HEK293T (cell line): Measurements from ENCODE around the gene AP1G2.

Source experiments
- CTCF ChIA-PET: fragments of 350-600 bp; formaldehyde crosslinking; extraction: SDS; loops from one replicate; lab custom pipeline; 2021; ENCODE audit warnings: antibody characterized with exemption, inconsistent platforms; lab: Yijun Ruan, JAX
- POLR2A ChIA-PET: fragments of 350-600 bp; formaldehyde crosslinking; extraction: SDS; loops from one replicate; lab custom pipeline; 2020; ENCODE audit warnings: antibody characterized with exemption, inconsistent platforms; lab: Yijun Ruan, JAX
- DNase-seq: peaks from one replicate; pipeline ENCODE4 v3.0.0; 2012; ENCODE audit warnings: mixed read lengths; ENCODE audit errors: extremely low spot score
- ARNT ChIP-seq: fragments of 450-650 bp; IDR thresholded peaks from 2 replicates; pipeline ENCODE4 v1.6.1; 2017; ENCODE audit warnings: mild to moderate bottlenecking
- BHLHE40 ChIP-seq: fragments of 450-650 bp; IDR thresholded peaks from 2 replicates; pipeline ENCODE4 v1.6.1; 2016; ENCODE audit warnings: mild to moderate bottlenecking, moderate library complexity, borderline replicate concordance
- CTBP1 ChIP-seq: fragments of 450-650 bp; IDR thresholded peaks from 2 replicates; pipeline ENCODE4 v1.6.1; 2016; ENCODE audit warnings: borderline replicate concordance
- ELF4 ChIP-seq: fragments of 450-650 bp; IDR thresholded peaks from 2 replicates; pipeline ENCODE4 v1.6.1; 2017; ENCODE audit warnings: antibody characterized with exemption
- FOXA1 ChIP-seq: fragments of 450-650 bp; IDR thresholded peaks from 2 replicates; pipeline ENCODE4 v1.6.1; 2016; ENCODE audit warnings: mild to moderate bottlenecking
- FOXK2 ChIP-seq: fragments of 450-650 bp; IDR thresholded peaks from 2 replicates; pipeline ENCODE4 v1.6.1; 2016; ENCODE audit warnings: mild to moderate bottlenecking
- FOXM1 ChIP-seq: fragments of 450-650 bp; IDR thresholded peaks from 2 replicates; pipeline ENCODE4 v1.6.1; 2017; ENCODE audit warnings: mild to moderate bottlenecking, borderline replicate concordance
- HDGF ChIP-seq: fragments of 450-650 bp; IDR thresholded peaks from 2 replicates; pipeline ENCODE4 v1.6.1; 2017; ENCODE audit warnings: antibody characterized with exemption, borderline replicate concordance
- L3MBTL2 ChIP-seq: fragments of 450-650 bp; conservative IDR thresholded peaks from 2 replicates; pipeline ENCODE4 v1.6.1; 2016; ENCODE audit warnings: mild to moderate bottlenecking
- LEF1 ChIP-seq: fragments of 450-650 bp; IDR thresholded peaks from 2 replicates; pipeline ENCODE4 v1.6.1; 2017; ENCODE audit warnings: mild to moderate bottlenecking, borderline replicate concordance
- NFRKB ChIP-seq: fragments of 450-650 bp; IDR thresholded peaks from 2 replicates; pipeline ENCODE4 v1.6.1; 2016; ENCODE audit warnings: mild to moderate bottlenecking, moderate library complexity
- SP1 ChIP-seq: fragments of 450-650 bp; IDR thresholded peaks from 2 replicates; pipeline ENCODE4 v1.6.1; 2017
- SUZ12 ChIP-seq: fragments of 450-650 bp; IDR thresholded peaks from 2 replicates; pipeline ENCODE4 v1.6.1; 2016; ENCODE audit warnings: mild to moderate bottlenecking
- TARDBP ChIP-seq: fragments of 450-650 bp; IDR thresholded peaks from 2 replicates; pipeline ENCODE4 v1.6.1; 2016
- ZNF384 ChIP-seq: fragments of 450-650 bp; IDR thresholded peaks from 2 replicates; pipeline ENCODE4 v1.6.1; 2016
- TF ChIP-seq, protein P1 (sequence below): fragments of 450-650 bp; IDR thresholded peaks from 2 replicates; pipeline ENCODE4 v1.6.1; 2016

The AP1G2 gene

DNA sequence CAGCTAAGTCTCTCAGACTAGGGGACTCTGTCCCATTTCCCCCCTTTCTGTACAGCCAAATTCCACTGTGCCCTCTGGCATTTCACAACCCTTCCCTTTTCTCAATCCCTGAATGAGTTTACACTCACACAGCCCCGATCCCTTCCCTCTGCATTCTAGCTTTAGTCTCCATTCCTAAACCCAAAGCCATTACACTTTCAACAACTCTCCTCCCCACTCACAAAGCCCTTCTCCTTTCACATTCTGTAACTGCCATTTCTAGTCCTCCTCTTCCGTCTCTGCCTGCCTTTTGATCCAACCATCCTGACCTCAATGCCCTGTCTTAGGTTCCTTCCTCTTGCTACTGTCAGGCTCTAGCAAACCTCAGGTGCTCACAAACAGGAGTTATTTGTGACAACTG lies 19.7 kb downstream of the AP1G2 start:
- TF ChIP-seq ARNT, result no peak

GRCh38 chr14:23546450-23547035 lies 21.0 kb downstream of the AP1G2 start:
- POLR2A ChIA-PET, result no interaction called here

More for the DNA sequence above, 19.7 kb downstream of the AP1G2 start:
- DNase-seq, result no peak
- CTCF ChIA-PET, result interaction anchor here (1.3 to 1.9 kb wide), 2 partner anchors 8 to 9 kb away, joined by 4 to 6 read pairs; no protein-coding TSS in a partner anchor
- POLR2A ChIA-PET, result interaction anchor here (1.3 kb wide), 1 partner anchor 9 kb away, joined by 6 read pairs; no protein-coding TSS in a partner anchor

GRCh38 chr14:23545740-23546365 lies 21.7 kb downstream of the AP1G2 start:
- CTCF ChIA-PET, result no interaction called here
- no peak for DNase-seq
- POLR2A ChIA-PET, result no interaction called here
- no peak for TF ChIP-seq BHLHE40
- no peak for TF ChIP-seq SP1
- no peak for TF ChIP-seq LEF1
- TF ChIP-seq, protein P1, sequence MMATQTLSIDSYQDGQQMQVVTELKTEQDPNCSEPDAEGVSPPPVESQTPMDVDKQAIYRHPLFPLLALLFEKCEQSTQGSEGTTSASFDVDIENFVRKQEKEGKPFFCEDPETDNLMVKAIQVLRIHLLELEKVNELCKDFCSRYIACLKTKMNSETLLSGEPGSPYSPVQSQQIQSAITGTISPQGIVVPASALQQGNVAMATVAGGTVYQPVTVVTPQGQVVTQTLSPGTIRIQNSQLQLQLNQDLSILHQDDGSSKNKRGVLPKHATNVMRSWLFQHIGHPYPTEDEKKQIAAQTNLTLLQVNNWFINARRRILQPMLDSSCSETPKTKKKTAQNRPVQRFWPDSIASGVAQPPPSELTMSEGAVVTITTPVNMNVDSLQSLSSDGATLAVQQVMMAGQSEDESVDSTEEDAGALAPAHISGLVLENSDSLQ, result no peak
- no peak for TF ChIP-seq TARDBP
- no peak for TF ChIP-seq NFRKB
- no peak for TF ChIP-seq FOXK2

More at GRCh38 chr14:23546450-23547035, 21.0 kb downstream of the AP1G2 start:
- CTCF ChIA-PET, result interaction anchor here (0.8 kb wide), 1 partner anchor 14 kb away, joined by 3 read pairs; no protein-coding TSS in a partner anchor
- no peak for DNase-seq
- TF ChIP-seq FOXK2 (no peak), BHLHE40 (no peak), HDGF (no peak), FOXA1 (no peak), TARDBP (no peak), SUZ12 (no peak)

- POLR2A ChIA-PET, result no interaction called here
- CTCF ChIA-PET, result no interaction called here
- TF ChIP-seq FOXM1 (no peak), FOXA1 (no peak), SP1 (no peak)
- no peak for DNase-seq
Observed at GRCh38 chr14:23544511-23545447, 22.8 kb downstream of the AP1G2 start.

GRCh38 chr14:23543403-23543802 lies 24.2 kb downstream of the AP1G2 start:
- ChIA-PET POLR2A (interaction anchor here (1.3 kb wide), 1 partner anchor 12 kb away, joined by 3 read pairs; the partner anchor contains the start of gene THTPA), CTCF (no interaction called here)
- TF ChIP-seq, protein P1, result no peak
- TF ChIP-seq TARDBP, result no peak
- TF ChIP-seq FOXK2, result no peak
- no peak for TF ChIP-seq CTBP1
- TF ChIP-seq NFRKB, result no peak
- DNase-seq, result no peak

- POLR2A ChIA-PET, result interaction anchor here (1.3 kb wide), 1 partner anchor 13 kb away, joined by 3 read pairs; the partner anchor contains the start of gene THTPA
- TF ChIP-seq ELF4, result no peak
- TF ChIP-seq FOXM1, result no peak
- TF ChIP-seq SP1, result no peak
- no peak for TF ChIP-seq NFRKB
- no peak for TF ChIP-seq SUZ12
- TF ChIP-seq ZNF384, result no peak
- TF ChIP-seq ARNT, result no peak
- no peak for TF ChIP-seq FOXK2
- no peak for TF ChIP-seq HDGF
- TF ChIP-seq L3MBTL2, result no peak
- no peak for TF ChIP-seq BHLHE40
- no peak for TF ChIP-seq LEF1
- TF ChIP-seq TARDBP, result no peak
- no peak for DNase-seq
- CTCF ChIA-PET, result no interaction called here
Observed at GRCh38 chr14:23542261-23542660, 25.3 kb downstream of the AP1G2 start.

DNA sequence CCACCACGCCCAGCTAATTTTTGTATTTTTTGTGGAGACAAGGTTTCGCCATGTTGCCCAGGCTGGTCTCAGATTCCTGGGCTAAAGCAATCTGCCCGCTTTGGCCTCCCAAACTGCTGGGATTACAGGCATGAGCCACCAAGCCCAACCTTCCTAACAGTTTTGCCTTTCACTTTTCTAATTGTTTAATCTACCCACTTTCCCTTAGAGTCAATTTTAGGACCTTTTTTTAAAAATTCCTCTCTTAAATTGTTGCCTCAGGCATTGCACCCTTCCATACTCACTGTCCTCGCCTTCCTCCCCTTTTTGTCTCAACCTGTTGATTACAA lies 27.5 kb downstream of the AP1G2 start:
- POLR2A ChIA-PET, result no interaction called here
- TF ChIP-seq LEF1 (no peak), ZNF384 (no peak), FOXM1 (no peak), FOXK2 (no peak), SP1 (no peak), L3MBTL2 (no peak)
- TF ChIP-seq, protein P1, result no peak
- no peak for DNase-seq
- CTCF ChIA-PET, result interaction anchor here (1.1 to 2.4 kb wide), 2 partner anchors 8 to 62 kb away, joined by 3 to 6 read pairs; no protein-coding TSS in a partner anchor
